Loucy (cell line): ENCODE data around the gene FKBP14.

Experiments used
- H2AFZ ChIP-seq: fragments of 200-600 bp; sonication (generic); 2 replicates; pipeline ENCODE4 v1.6.0; 2016; ENCODE audit warnings: antibody characterized with exemption, mild to moderate bottlenecking, low read length, moderate library complexity
- H3F3A ChIP-seq: fragments of 200-600 bp; 2 replicates; pipeline ENCODE4 v1.6.0; 2016; ENCODE audit warnings: antibody characterized with exemption, low read depth, mild to moderate bottlenecking
- H3K27me3 ChIP-seq: fragments of 200-600 bp; sonication (generic); 2 replicates; pipeline ENCODE4 v1.6.1; 2014; ENCODE audit warnings: low read length, mild to moderate bottlenecking; ENCODE audit not compliant: insufficient read depth, poor library complexity, severe bottlenecking
- H3K36me3 ChIP-seq: fragments of 200-600 bp; sonication (generic); 2 replicates; pipeline ENCODE4 v1.6.1; 2016; ENCODE audit warnings: low read length; ENCODE audit not compliant: insufficient read depth
- H3K4me1 ChIP-seq: fragments of 200-600 bp; sonication (generic); 2 replicates; pipeline ENCODE4 v1.5.1; 2014; ENCODE audit warnings: low read length, mild to moderate bottlenecking; ENCODE audit not compliant: insufficient read depth, poor library complexity, severe bottlenecking
- H3K4me2 ChIP-seq: fragments of 200-600 bp; sonication (generic); 2 replicates; pipeline ENCODE4 v1.6.0; 2014; ENCODE audit warnings: antibody characterized with exemption, low read length, low read depth, mild to moderate bottlenecking; ENCODE audit not compliant: poor library complexity, severe bottlenecking
- H3K4me3 ChIP-seq: fragments of 200-600 bp; sonication (generic); 2 replicates; pipeline ENCODE4 v1.5.1; 2014; ENCODE audit warnings: low read length, mild to moderate bottlenecking, mixed read lengths; ENCODE audit not compliant: poor library complexity, severe bottlenecking
- H3K79me2 ChIP-seq: fragments of 200-600 bp; sonication (generic); 2 replicates; pipeline ENCODE4 v1.6.1; 2014; ENCODE audit warnings: low read length; ENCODE audit not compliant: insufficient read depth
- H3K9ac ChIP-seq: fragments of 200-600 bp; sonication (generic); 2 replicates; pipeline ENCODE4 v1.6.0; 2014; ENCODE audit warnings: mild to moderate bottlenecking, low read depth, low read length, moderate library complexity; ENCODE audit not compliant: poor library complexity, severe bottlenecking
- H3K9me2 ChIP-seq: fragments of 200-600 bp; sonication (generic); replicated peaks from 2 replicates; pipeline ENCODE4 v1.6.1; 2016; ENCODE audit warnings: low read depth, low read length, mixed read lengths
- H3K9me3 ChIP-seq: fragments of 200-600 bp; sonication (generic); 2 replicates; pipeline ENCODE4 v1.6.1; 2014; ENCODE audit warnings: mild to moderate bottlenecking, antibody characterized with exemption, low read length, low read depth; ENCODE audit not compliant: insufficient read depth
- H4K20me1 ChIP-seq: fragments of 200-600 bp; sonication (generic); 2 replicates; pipeline ENCODE4 v1.6.0; 2014; ENCODE audit warnings: antibody characterized with exemption, low read length, mild to moderate bottlenecking; ENCODE audit not compliant: insufficient read depth, poor library complexity, severe bottlenecking
- EZH2phosphoT487 ChIP-seq: fragments of 200-600 bp; IDR thresholded peaks from 2 replicates; pipeline ENCODE4 v1.6.1; 2018; ENCODE audit warnings: antibody characterized with exemption, mild to moderate bottlenecking, moderate library complexity, borderline replicate concordance
- TF ChIP-seq, protein P1 (sequence below): fragments of 200-600 bp; sonication (generic); conservative IDR thresholded peaks from 2 replicates; pipeline ENCODE4 v1.5.1; 2014; ENCODE audit warnings: mild to moderate bottlenecking, antibody characterized with exemption, low read length

The FKBP14 gene

DNA sequence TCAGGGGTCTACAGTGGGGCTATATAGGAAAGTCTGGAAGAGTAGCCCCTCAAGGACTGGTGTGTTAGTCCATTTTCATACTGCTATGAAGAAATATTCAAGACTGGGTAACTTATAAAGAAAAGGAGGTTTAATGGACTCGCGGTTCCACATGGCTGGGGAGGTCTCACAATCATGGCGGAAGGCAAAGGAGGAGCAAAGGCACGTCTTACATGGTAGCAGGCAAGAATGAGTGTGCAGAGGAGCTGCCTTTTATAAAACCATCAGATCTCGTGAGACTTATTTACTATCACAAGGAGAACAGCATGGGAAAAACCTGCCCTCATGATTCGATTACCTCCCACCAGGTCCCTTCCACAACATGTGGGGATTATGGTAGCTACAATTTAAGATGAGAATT is 3.0 kb downstream of the FKBP14 start:
- peaks cover 35% of the 10 kb centered on the region for H3K79me2 ChIP-seq
- H3K4me2 ChIP-seq = peak overlapping the region; percentile 84
- H3K4me1 ChIP-seq = peaks cover 48% of the 10 kb centered on the region
- no peak for TF ChIP-seq EZH2phosphoT487
- TF ChIP-seq, protein P1, sequence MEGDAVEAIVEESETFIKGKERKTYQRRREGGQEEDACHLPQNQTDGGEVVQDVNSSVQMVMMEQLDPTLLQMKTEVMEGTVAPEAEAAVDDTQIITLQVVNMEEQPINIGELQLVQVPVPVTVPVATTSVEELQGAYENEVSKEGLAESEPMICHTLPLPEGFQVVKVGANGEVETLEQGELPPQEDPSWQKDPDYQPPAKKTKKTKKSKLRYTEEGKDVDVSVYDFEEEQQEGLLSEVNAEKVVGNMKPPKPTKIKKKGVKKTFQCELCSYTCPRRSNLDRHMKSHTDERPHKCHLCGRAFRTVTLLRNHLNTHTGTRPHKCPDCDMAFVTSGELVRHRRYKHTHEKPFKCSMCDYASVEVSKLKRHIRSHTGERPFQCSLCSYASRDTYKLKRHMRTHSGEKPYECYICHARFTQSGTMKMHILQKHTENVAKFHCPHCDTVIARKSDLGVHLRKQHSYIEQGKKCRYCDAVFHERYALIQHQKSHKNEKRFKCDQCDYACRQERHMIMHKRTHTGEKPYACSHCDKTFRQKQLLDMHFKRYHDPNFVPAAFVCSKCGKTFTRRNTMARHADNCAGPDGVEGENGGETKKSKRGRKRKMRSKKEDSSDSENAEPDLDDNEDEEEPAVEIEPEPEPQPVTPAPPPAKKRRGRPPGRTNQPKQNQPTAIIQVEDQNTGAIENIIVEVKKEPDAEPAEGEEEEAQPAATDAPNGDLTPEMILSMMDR = no peak
- H3K9me3 ChIP-seq = no peaks in the 10 kb centered on the region
- no peaks in the 10 kb centered on the region for H3K9me2 ChIP-seq
- no peak overlapping the region for H2AFZ ChIP-seq
- no peaks in the 10 kb centered on the region for H3F3A ChIP-seq
- peak overlapping the region; percentile 85 for H3K4me3 ChIP-seq
- no peak overlapping the region for H3K9ac ChIP-seq
- H3K36me3 ChIP-seq = peaks cover under 1% of the 10 kb centered on the region; the same call in 1 of the 2 replicates
- no peaks in the 10 kb centered on the region for H4K20me1 ChIP-seq
- H3K27me3 ChIP-seq = no peaks in the 10 kb centered on the region

DNA sequence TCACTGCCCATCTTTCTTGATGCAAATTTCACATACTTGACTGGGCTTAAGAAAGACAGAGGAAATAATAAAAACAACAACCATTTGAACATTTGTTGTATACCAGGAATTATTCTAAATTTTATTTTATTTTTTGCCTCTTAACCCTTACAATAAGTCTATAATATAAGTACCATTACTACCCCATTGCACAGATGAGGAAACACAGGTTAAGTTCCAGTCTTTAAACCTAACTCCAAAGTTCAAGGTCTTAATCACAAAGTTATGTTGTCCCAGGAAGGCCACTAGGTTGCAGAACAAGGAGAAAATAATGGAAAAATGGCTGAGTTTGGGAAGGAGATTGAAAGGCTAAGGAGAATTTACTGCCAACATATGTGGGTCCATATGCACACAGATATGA is 3.5 kb downstream of the FKBP14 start:
- TF ChIP-seq, protein P1 = no peak
- TF ChIP-seq EZH2phosphoT487 = no peak
- Histone ChIP-seq H3K79me2 (peaks cover 33% of the 10 kb centered on the region), H2AFZ (no peak overlapping the region), H4K20me1 (no peaks in the 10 kb centered on the region), H3K4me1 (peaks cover 48% of the 10 kb centered on the region), H3K36me3 (peaks cover 5% of the 10 kb centered on the region; the same call in 1 of the 2 replicates), H3K4me3 (peak overlapping the region; percentile 85), H3F3A (no peaks in the 10 kb centered on the region), H3K4me2 (peak overlapping the region; percentile 84), H3K9me2 (no peaks in the 10 kb centered on the region), H3K9me3 (no peaks in the 10 kb centered on the region), H3K9ac (no peak overlapping the region), H3K27me3 (no peaks in the 10 kb centered on the region)

DNA sequence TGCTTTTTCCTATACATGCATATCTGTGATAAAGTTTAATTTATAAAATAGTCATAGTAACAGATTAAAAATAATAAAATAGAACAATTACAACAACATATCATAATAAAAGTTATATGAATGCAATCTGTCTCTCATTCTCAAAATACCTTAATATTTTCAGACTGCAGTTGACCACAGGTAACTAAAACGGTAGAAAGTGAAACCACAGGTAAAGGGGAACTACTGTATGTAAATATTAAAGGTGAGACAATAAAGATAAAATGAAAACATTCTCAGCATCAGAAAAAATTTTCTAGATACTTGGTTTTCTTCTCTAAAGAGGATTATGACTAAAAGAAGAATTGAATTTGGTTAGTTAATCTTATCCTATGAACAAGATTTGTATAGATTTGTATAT is 6.0 kb downstream of the FKBP14 start:
- H3K9me2 ChIP-seq = no peaks in the 10 kb centered on the region
- peak overlapping the region; percentile 36 for H3K4me2 ChIP-seq
- H3K4me3 ChIP-seq = peak overlapping the region; percentile 0
- no peak overlapping the region for H3K9ac ChIP-seq
- no peaks in the 10 kb centered on the region for H4K20me1 ChIP-seq
- no peaks in the 10 kb centered on the region for H3K9me3 ChIP-seq
- no peak overlapping the region for H2AFZ ChIP-seq
- peaks cover 25% of the 10 kb centered on the region for H3K79me2 ChIP-seq
- H3K4me1 ChIP-seq = peaks cover 40% of the 10 kb centered on the region
- no peaks in the 10 kb centered on the region for H3K27me3 ChIP-seq
- H3F3A ChIP-seq = no peaks in the 10 kb centered on the region
- peaks cover 5% of the 10 kb centered on the region; the same call in 1 of the 2 replicates for H3K36me3 ChIP-seq
- TF ChIP-seq EZH2phosphoT487 = no peak
- TF ChIP-seq, protein P1 = no peak
